H9 (cell line): ENCODE results near the gene TM9SF4. TPM values are rescaled to one million over a fixed set of nuclear protein-coding genes. Genes with fewer than 3 reads are reported as not detected.

Experiments used
- DNase-seq: peaks from one replicate; pipeline ENCODE4 v3.0.0-alpha.2; 2017
- H2AFZ ChIP-seq: one replicate; pipeline ENCODE4 v1.6.1; 2013; ENCODE audit warnings: mild to moderate bottlenecking, low read length, control low read depth, moderate library complexity
- H2AK5ac ChIP-seq: 2 replicates; pipeline ENCODE4 v1.6.1; 2013; ENCODE audit warnings: low read length, control low read depth, mixed read lengths; ENCODE audit not compliant: insufficient read length
- H2BK120ac ChIP-seq: one replicate; pipeline ENCODE4 v1.6.1; 2013; ENCODE audit warnings: low read depth, mild to moderate bottlenecking, low read length, control low read depth, inconsistent platforms; ENCODE audit not compliant: poor library complexity, severe bottlenecking
- H2BK12ac ChIP-seq: 2 replicates; pipeline ENCODE4 v1.6.1; 2013; ENCODE audit warnings: low read length, control low read depth, mixed read lengths, low read depth; ENCODE audit not compliant: insufficient read length
- H2BK15ac ChIP-seq: 2 replicates; pipeline ENCODE4 v1.6.1; 2013; ENCODE audit warnings: low read depth, low read length, control low read depth
- H2BK20ac ChIP-seq: one replicate; pipeline ENCODE4 v1.6.1; 2013; ENCODE audit warnings: low read depth, mild to moderate bottlenecking, low read length, control low read depth, inconsistent platforms; ENCODE audit not compliant: poor library complexity, severe bottlenecking
- H2BK5ac ChIP-seq: 2 replicates; pipeline ENCODE4 v1.6.1; 2013; ENCODE audit warnings: low read length, control low read depth, mixed read lengths; ENCODE audit not compliant: insufficient read length
- H3K14ac ChIP-seq: 2 replicates; pipeline ENCODE4 v1.6.1; 2013; ENCODE audit warnings: low read length, control low read depth; ENCODE audit not compliant: insufficient read depth
- H3K18ac ChIP-seq: 2 replicates; pipeline ENCODE4 v1.6.1; 2013; ENCODE audit warnings: low read depth, mild to moderate bottlenecking, mixed read lengths, low read length, control low read depth; ENCODE audit not compliant: insufficient read length
- H3K23ac ChIP-seq: 2 replicates; pipeline ENCODE4 v1.6.1; 2013; ENCODE audit warnings: low read length, control low read depth, mixed read lengths, low read depth; ENCODE audit not compliant: insufficient read length
- H3K23me2 ChIP-seq: 2 replicates; pipeline ENCODE4 v1.6.1; 2013; ENCODE audit warnings: low read depth, mild to moderate bottlenecking, mixed read lengths, low read length, control low read depth; ENCODE audit not compliant: insufficient read length, poor library complexity, severe bottlenecking
- H3K27ac ChIP-seq: 2 replicates; pipeline ENCODE4 v1.5.1; 2013; ENCODE audit warnings: low read length, control low read depth, mixed read lengths, low read depth; ENCODE audit not compliant: insufficient read length
- H3K27me3 ChIP-seq: 2 replicates; pipeline ENCODE4 v1.6.1; 2013; ENCODE audit warnings: low read length, control low read depth, inconsistent platforms; ENCODE audit not compliant: insufficient read depth
- H3K4ac ChIP-seq: 2 replicates; pipeline ENCODE4 v1.6.1; 2013; ENCODE audit warnings: low read depth, mild to moderate bottlenecking, control low read depth, inconsistent platforms, low read length, moderate library complexity
- H3K4me1 ChIP-seq: 2 replicates; pipeline ENCODE4 v1.6.1; 2013; ENCODE audit warnings: low read length, control low read depth, inconsistent platforms; ENCODE audit not compliant: insufficient read depth
- H3K4me2 ChIP-seq: 2 replicates; pipeline ENCODE4 v1.6.1; 2013; ENCODE audit warnings: low read length, control low read depth, mixed read lengths; ENCODE audit not compliant: insufficient read length, insufficient read depth
- H3K56ac ChIP-seq: 2 replicates; pipeline ENCODE4 v1.6.1; 2013; ENCODE audit warnings: low read depth, mild to moderate bottlenecking, mixed read lengths, low read length, control low read depth; ENCODE audit not compliant: insufficient read length
- H3K79me1 ChIP-seq: 2 replicates; pipeline ENCODE4 v1.6.1; 2013; ENCODE audit warnings: low read depth, mild to moderate bottlenecking, moderate library complexity, low read length, control low read depth, inconsistent platforms; ENCODE audit not compliant: insufficient read depth, poor library complexity, severe bottlenecking
- H3K79me2 ChIP-seq: 2 replicates; pipeline ENCODE4 v1.6.1; 2013; ENCODE audit warnings: low read length, control low read depth, inconsistent platforms; ENCODE audit not compliant: insufficient read depth
- H3K9ac ChIP-seq: 2 replicates; pipeline ENCODE4 v1.6.1; 2013; ENCODE audit warnings: low read length, control low read depth, mixed read lengths; ENCODE audit not compliant: insufficient read length; ENCODE audit errors: extremely low read depth
- H3K9me3 ChIP-seq: one replicate; pipeline ENCODE4 v1.6.1; 2013; ENCODE audit warnings: low read depth, low read length, inconsistent platforms; ENCODE audit not compliant: control insufficient read depth
- H3T11ph ChIP-seq: one replicate; pipeline ENCODE4 v1.6.1; 2013; ENCODE audit warnings: mild to moderate bottlenecking, low read length, control low read depth, inconsistent platforms
- H4K20me1 ChIP-seq: one replicate; pipeline ENCODE4 v1.6.1; 2013; ENCODE audit not compliant: control insufficient read depth, insufficient read length, insufficient read depth
- H4K5ac ChIP-seq: 2 replicates; pipeline ENCODE4 v1.6.1; 2013; ENCODE audit warnings: low read depth, mild to moderate bottlenecking, mixed read lengths, low read length, control low read depth; ENCODE audit not compliant: insufficient read length
- H4K8ac ChIP-seq: replicated peaks from 2 replicates; pipeline ENCODE4 v1.6.1; 2013; ENCODE audit warnings: low read length, control low read depth, mixed read lengths, low read depth; ENCODE audit not compliant: insufficient read length
- H4K91ac ChIP-seq: 2 replicates; pipeline ENCODE4 v1.6.1; 2013; ENCODE audit warnings: low read depth, mild to moderate bottlenecking, moderate library complexity, mixed read lengths, low read length, control low read depth; ENCODE audit not compliant: insufficient read length
- H3K27ac Mint-ChIP-seq, 3 experiments: 2 replicates in 2 of 3; 3 replicates in 1 of 3; pipeline ENCODE4 v1.8.0; 2020 to 2021; ENCODE audit warnings: mixed read lengths in 3 of 3, mild to moderate bottlenecking in 1 of 3, moderate library complexity in 1 of 3
- H3K27me3 Mint-ChIP-seq: 2 replicates; pipeline ENCODE4 v1.8.0; 2021; ENCODE audit warnings: low read depth, mild to moderate bottlenecking, moderate library complexity, mixed read lengths
- H3K36me3 Mint-ChIP-seq, 3 experiments: 2 replicates in 2 of 3; 3 replicates in 1 of 3; pipeline ENCODE4 v1.8.0; 2020 to 2021; ENCODE audit warnings: low read depth in 3 of 3, mixed read lengths in 3 of 3; ENCODE audit not compliant: insufficient read depth in 1 of 3
- H3K4me1 Mint-ChIP-seq, 2 experiments: 2 replicates each; pipeline ENCODE4 v1.8.0; 2020; ENCODE audit warnings: mixed read lengths in 2 of 2
- H3K4me3 Mint-ChIP-seq, 2 experiments: 2 replicates in 1 of 2; 3 replicates in 1 of 2; pipeline ENCODE4 v1.8.0; 2020 to 2021; ENCODE audit warnings: mild to moderate bottlenecking in 2 of 2, mixed read lengths in 2 of 2, moderate library complexity in 1 of 2
- H3K9me3 Mint-ChIP-seq, 2 experiments: 2 replicates in 1 of 2; 3 replicates in 1 of 2; pipeline ENCODE4 v1.8.0; 2020; ENCODE audit warnings: mild to moderate bottlenecking in 2 of 2, mixed read lengths in 2 of 2, moderate library complexity in 1 of 2
- WGBS: extraction: QIAGEN DNeasy Blood & Tissue Kit; methylation state at CpG from one replicate; pipeline ENCODE4 v1.1.7; 2013; ENCODE audit warnings: missing lambda C conversion rate, low lambda C conversion rate, mixed read lengths; ENCODE audit not compliant: insufficient read length; ENCODE audit errors: extremely low coverage; 5-methylcytosine and 5-hydroxymethylcytosine counted together
- total RNA-seq: library from RNA; stranded (reverse); gene quantifications from 2 replicates; pipeline ENCODE4 v1.2.1, GENCODE V29; 2021
- TF ChIP-seq, protein P1 (sequence below): fragments of 200-600 bp; sonication (generic); conservative IDR thresholded peaks from 3 replicates; pipeline ENCODE4 v1.8.0; 2021; ENCODE audit warnings: antibody characterized with exemption, mild to moderate bottlenecking

TM9SF4 gene
- total RNA-seq, 1 experiment from 2014 or later, result 62.3 TPM

- no peak overlapping the region for H2AK5ac ChIP-seq
- no peak overlapping the region for H3K27ac ChIP-seq
- H2BK5ac ChIP-seq, result no peak overlapping the region
- DNase-seq, result no peak
- peaks cover 3 to 11% (median 10%) of the 10 kb centered on the region in 3 experiments; a peak in 4 of 7 replicates for H3K36me3 Mint-ChIP-seq
- H3K27me3 ChIP-seq, result no peaks in the 10 kb centered on the region
- TF ChIP-seq, protein P1, sequence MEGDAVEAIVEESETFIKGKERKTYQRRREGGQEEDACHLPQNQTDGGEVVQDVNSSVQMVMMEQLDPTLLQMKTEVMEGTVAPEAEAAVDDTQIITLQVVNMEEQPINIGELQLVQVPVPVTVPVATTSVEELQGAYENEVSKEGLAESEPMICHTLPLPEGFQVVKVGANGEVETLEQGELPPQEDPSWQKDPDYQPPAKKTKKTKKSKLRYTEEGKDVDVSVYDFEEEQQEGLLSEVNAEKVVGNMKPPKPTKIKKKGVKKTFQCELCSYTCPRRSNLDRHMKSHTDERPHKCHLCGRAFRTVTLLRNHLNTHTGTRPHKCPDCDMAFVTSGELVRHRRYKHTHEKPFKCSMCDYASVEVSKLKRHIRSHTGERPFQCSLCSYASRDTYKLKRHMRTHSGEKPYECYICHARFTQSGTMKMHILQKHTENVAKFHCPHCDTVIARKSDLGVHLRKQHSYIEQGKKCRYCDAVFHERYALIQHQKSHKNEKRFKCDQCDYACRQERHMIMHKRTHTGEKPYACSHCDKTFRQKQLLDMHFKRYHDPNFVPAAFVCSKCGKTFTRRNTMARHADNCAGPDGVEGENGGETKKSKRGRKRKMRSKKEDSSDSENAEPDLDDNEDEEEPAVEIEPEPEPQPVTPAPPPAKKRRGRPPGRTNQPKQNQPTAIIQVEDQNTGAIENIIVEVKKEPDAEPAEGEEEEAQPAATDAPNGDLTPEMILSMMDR, result no peak
- H3K27me3 Mint-ChIP-seq, result peaks cover 16% of the 10 kb centered on the region; the same call in 1 of the 2 replicates
- no peak overlapping the region for H3K23ac ChIP-seq
- peak overlapping the region in 1 of 3 experiments; percentile 96; a peak in 3 of 7 replicates for H3K27ac Mint-ChIP-seq
- no peaks in the 10 kb centered on the region for H3K23me2 ChIP-seq
- no peak overlapping the region for H2BK12ac ChIP-seq
- H3K4me1 ChIP-seq, result peaks cover 8% of the 10 kb centered on the region; the same call in 1 of the 2 replicates
- H4K20me1 ChIP-seq, result no peaks in the 10 kb centered on the region
- H3K9me3 ChIP-seq, result no peaks in the 10 kb centered on the region
- H4K91ac ChIP-seq, result no peak overlapping the region
- H3K4me1 Mint-ChIP-seq, result peaks cover 41 to 42% of the 10 kb centered on the region in 2 experiments
- H2AFZ ChIP-seq, result no peak overlapping the region
- no peaks in the 10 kb centered on the region for H3K79me2 ChIP-seq
- no peak overlapping the region for H3T11ph ChIP-seq
- H3K9me3 Mint-ChIP-seq, result peaks cover 3% of the 10 kb centered on the region in 2 experiments; a peak in 3 of 5 replicates
- H3K4ac ChIP-seq, result no peak overlapping the region
- no peak overlapping the region for H2BK120ac ChIP-seq
- H3K9ac ChIP-seq, result no peak overlapping the region
- H3K56ac ChIP-seq, result no peak overlapping the region
- no peak overlapping the region for H3K4me3 Mint-ChIP-seq
- H3K4me2 ChIP-seq, result no peak overlapping the region
- no peak overlapping the region for H2BK15ac ChIP-seq
- no peak overlapping the region for H2BK20ac ChIP-seq
- no peak overlapping the region for H3K18ac ChIP-seq
- no peak overlapping the region for H4K5ac ChIP-seq
- no CpG with 5 or more reads among the region's 3 CpGs for WGBS
- H4K8ac ChIP-seq, result no peak overlapping the region
- no peak overlapping the region for H3K14ac ChIP-seq
- no peaks in the 10 kb centered on the region for H3K79me1 ChIP-seq
Measured at GRCh38 chr20:32088759-32089158, 20.8 kb upstream of the TM9SF4 start.
